H1 (cell line): ENCODE data around the gene ZNF629. TPM values are rescaled to one million over a fixed set of nuclear protein-coding genes. Genes with fewer than 3 reads are reported as not detected.

Experiments
- CEBPB ChIP-seq: IDR thresholded peaks from 2 replicates; pipeline ENCODE4 v1.6.1; 2012; ENCODE audit warnings: low read depth, low read length
- CHD1 ChIP-seq: IDR thresholded peaks from 2 replicates; pipeline ENCODE4 v1.6.1; 2012; ENCODE audit warnings: low read depth, low read length, improper control_type of control experiment
- KDM4A ChIP-seq: IDR thresholded peaks from one replicate; pipeline ENCODE4 v1.7.1; 2012; ENCODE audit warnings: low read depth, mild to moderate bottlenecking, moderate library complexity, low read length, inconsistent platforms; ENCODE audit not compliant: severe bottlenecking
- SUZ12 ChIP-seq: fragments of 200-600 bp; sonication (generic); IDR thresholded peaks from 2 replicates; pipeline ENCODE4 v1.6.1; 2012; ENCODE audit warnings: mild to moderate bottlenecking, inconsistent platforms, low read length, moderate library complexity, mixed read lengths
- polyA plus RNA-seq, 7 experiments: library from polyadenylated mRNA; depleted of rRNA in 3 of 7; stranded (reverse) in 5 of 7; unstranded in 2 of 7; fragments of >200 nt in 5 of 7; fragments of 200-250 nt in 2 of 7; gene quantifications; 1 replicate in 5 of 7; 2 replicates in 1 of 7; 4 replicates in 1 of 7; pipeline versions ENCODE4 v1.2.1 to v1.2.3, GENCODE V29; 2011 to 2013; ENCODE audit warnings: missing spikeins in 2 of 7, mixed read lengths in 2 of 7
- total RNA-seq: library from RNA; stranded (reverse); fragmentation: NEBNext Ultra II Directional; extraction: Animal tissue kit (Norgen Biotek cat#: 25700); gene quantifications from 2 replicates; pipeline ENCODE4 v1.2.1, GENCODE V29; 2021
- TF ChIP-seq, protein P1 (sequence below): IDR thresholded peaks from 2 replicates; pipeline ENCODE4 v1.6.1; 2011; ENCODE audit warnings: low read length, improper control_type of control experiment
- TF ChIP-seq, protein P2 (sequence below): IDR thresholded peaks from 2 replicates; pipeline ENCODE4 v1.6.1; 2012; ENCODE audit warnings: inconsistent platforms

The ZNF629 gene
- total and polyA plus RNA-seq, 2 of the 8 experiments (the other 6 are each of a cell fraction or from before 2014, with no cell fraction given), result 11.0 to 19.5 TPM

DNA sequence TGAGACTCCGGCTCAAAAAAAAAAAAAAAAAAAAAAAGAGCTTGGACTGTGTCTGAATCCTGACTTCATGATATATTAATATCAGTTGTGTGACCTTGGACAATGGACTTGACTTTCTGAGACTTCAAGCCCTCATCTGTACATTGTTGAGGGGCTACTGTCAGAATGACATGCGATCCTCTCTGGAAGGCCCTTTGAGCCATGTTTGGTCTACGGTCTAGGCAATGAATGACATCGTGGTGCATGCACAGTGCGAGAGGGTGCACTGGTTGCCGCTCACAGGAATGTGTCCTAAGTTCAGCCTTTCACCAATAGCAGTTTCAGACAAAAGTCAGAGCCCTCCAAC is 43.0 kb upstream of the ZNF629 start (continued):
- TF ChIP-seq SUZ12 (no peak), CEBPB (no peak), CHD1 (no peak), KDM4A (no peak)
- TF ChIP-seq, protein P1, sequence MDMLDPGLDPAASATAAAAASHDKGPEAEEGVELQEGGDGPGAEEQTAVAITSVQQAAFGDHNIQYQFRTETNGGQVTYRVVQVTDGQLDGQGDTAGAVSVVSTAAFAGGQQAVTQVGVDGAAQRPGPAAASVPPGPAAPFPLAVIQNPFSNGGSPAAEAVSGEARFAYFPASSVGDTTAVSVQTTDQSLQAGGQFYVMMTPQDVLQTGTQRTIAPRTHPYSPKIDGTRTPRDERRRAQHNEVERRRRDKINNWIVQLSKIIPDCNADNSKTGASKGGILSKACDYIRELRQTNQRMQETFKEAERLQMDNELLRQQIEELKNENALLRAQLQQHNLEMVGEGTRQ, result no peak
- TF ChIP-seq, protein P2, sequence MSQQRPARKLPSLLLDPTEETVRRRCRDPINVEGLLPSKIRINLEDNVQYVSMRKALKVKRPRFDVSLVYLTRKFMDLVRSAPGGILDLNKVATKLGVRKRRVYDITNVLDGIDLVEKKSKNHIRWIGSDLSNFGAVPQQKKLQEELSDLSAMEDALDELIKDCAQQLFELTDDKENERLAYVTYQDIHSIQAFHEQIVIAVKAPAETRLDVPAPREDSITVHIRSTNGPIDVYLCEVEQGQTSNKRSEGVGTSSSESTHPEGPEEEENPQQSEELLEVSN, result no peak
